ENCODE results near the gene CSAD.
A peak's percentile ranks its signal among the peaks of the same experiment; 100 is the strongest.
"Not testable (repeated sequence)": the region's sequence is repeated elsewhere in the genome, so short reads cannot be mapped to it uniquely, and the experiment has no call there.

The CSAD gene

DNA sequence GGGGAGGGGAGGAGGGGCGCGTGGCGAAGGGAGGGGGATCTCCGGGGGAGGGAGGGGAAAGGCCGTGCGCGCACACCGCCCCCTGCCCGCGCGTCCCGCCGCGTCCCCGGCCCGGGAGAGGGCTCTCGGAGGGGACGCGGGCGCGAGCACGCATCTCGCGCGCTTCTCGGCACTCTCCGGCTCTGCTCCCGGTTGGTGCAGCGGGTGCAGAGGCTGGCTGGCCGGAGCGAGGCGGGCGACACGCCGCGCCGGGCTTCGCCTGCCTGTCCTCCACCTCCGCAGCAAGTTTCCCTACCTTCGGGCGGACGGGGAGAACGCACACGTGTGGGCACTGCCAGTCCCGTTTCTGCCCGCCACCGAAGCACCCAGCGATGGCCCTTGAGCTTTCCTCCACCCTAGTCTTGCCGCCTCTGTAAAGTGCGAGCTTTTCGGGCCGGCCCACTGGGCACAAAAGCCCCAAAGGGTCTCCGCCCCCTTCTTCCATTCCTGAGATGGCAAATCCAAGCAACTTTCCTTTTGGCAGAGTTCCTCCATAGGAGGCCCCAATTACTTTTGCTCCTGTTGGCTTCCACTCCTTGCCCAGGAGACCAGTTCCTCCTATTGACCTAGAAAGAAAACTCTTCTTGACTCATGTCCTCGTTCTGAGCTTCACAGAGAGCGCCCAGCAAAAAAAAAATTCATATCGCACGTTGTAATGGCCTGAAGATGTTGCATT, 363 bp upstream of the CSAD start:
- DNase-seq (ENCODE audit: low spot score): peak; percentile 83

- DNase-seq (ENCODE audit: low spot score): peak; percentile 54
Measured at GRCh38 chr12:53179687-53180219, 972 bp downstream of the CSAD start.

DNA sequence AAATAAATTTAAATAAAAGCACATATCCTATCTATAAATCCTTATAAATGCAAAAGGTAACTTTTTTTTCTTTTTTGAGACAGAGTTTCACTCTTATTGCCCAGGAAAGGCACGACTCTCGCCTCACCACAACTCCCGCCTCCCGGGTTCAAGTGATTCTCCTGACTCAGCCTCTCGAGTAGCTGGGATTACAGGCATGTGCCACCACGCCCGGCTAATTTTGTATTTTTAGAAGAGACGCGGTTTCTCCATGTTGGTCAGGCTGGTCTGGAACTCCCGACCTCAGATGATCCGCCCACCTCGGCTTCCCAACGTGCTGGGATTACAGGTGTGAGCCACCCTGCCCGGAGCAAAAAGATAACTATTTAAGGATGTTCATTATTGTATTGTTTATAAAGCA, 1.9 kb downstream of the CSAD start:
- not testable (repeated sequence) for DNase-seq (ENCODE audit: low spot score)

- DNase-seq (ENCODE audit: low spot score): not testable (repeated sequence)
Measured at GRCh38 chr12:53177447-53177846, 3.3 kb downstream of the CSAD start.

DNA sequence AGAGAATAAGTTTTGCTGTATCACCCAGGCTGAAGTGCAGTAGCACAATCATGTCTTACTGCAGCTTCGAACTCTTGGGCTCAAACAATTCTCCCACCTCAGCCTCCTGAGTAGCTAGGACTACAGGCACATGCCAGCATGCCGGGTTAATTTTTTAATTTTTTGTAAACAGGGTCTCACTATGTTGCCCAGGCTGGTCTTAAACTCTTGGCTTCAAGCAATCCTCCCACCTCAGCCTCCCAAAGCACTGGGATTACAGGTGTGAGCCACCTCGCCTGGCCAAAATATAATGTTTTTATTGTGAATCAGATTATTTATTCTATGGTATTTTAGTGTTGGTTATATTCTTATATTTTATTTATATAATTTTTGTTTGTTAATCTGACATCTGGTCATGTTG, 4.0 kb downstream of the CSAD start:
- DNase-seq (ENCODE audit: low spot score): no peak

DNA sequence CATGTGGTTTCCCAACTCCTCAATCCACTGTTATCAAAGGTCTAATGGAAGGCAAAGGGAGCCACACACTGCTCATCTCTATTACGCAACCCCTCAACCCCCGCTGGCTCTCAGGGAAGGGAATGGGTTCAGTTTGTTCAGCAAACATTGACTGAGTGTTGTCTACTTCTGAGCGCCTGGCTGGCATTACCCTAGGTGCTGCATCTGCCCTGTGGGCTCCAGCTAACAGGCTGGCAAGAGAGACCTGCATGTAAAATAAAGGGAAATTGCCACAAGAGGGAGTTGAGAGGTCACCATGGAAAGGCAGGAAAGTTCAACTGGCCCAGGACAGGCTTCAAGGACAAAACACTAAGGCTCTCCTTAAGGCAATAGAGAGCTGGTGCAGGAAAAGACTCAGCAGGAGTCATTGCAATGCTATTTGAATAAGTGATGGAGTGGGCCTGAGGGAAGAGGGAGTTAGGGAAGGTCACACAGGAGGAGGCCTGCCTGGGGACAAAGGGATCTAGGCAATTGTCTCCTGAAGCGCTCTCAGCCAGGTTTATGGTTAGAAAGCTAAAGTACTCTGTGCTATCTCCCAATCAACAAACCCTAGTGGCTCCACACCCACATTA, 5.7 kb downstream of the CSAD start:
- peak; percentile 36 for DNase-seq (ENCODE audit: low spot score)

DNA sequence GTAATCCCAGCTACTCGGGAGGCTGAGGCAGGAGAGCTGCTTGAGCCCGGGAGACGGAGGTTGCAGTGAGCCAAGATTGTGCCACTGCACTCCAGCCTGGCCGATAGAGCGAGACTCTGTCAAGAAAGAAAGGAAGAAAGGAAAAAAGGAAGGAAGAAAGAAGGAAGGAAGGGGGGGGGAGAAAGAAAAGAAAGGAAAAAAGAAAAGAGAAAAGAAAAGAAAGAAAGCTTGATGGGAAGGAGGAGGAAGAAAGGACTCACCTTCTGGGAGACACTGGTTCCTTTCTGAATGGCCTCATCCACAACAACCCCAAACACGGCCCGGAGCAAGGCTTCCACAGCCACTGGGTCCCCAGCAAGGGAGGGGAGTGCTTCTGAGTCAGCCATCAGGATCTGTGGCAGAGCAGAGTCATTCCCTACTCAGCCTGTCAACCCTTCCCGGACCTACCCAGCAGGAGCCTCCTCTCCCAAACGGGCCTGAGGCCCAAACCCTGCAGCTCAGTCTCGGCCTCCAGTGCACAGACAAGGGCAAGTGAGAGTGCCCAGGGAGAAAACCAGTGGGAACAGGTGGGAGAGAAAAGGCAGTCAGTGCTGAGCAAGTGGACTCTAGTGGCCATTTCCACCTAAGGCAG, 7.5 kb downstream of the CSAD start:
- DNase-seq (ENCODE audit: low spot score): peak; percentile 70

DNA sequence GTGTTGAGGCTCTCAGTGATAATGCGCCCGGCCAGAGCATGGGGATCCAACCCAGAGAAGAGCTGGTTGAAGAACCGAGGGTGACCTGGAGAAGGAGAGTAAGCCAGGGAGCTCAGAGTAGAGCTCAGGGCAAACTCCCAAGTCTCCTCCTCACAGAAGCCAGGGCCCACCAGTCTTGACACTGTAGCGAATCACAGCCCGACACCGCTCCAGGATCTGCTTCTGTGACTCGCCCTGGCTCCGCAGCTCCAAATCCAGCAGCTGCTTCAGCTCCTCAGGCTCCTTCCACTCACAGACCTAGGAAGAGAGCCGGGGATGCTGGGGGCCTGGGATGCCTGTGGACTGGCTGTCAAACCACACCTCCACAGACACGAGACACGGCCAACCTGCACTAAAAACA, 8.4 kb downstream of the CSAD start:
- peak; percentile 75 for DNase-seq (ENCODE audit: low spot score)

- peak; percentile 30 for DNase-seq (ENCODE audit: low spot score)
Measured at GRCh38 chr12:53171725-53172329, 8.9 kb downstream of the CSAD start.

- DNase-seq (ENCODE audit: low spot score): peak; percentile 4
Measured at GRCh38 chr12:53170876-53171724, 9.6 kb downstream of the CSAD start.

DNA sequence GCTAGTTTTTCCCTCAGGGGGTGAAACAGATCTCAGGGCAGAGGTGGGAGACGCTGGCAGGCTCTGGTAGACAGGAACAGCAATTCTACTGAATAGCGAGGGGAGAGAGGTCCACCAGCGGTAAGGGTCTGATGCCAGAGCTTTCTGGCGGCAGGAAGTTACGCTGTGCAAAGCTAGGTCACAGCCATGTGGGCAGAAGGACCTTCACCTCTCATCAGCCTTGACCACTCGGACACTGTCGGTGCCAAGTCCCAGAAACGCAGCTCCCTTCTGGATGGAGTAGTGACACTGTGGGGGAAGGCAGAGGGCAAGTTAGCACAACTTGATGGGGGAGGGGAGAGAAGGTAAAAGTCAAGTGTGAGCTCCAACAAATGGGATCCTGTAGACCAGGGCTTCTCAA, 10.5 kb downstream of the CSAD start:
- peak; percentile 4 for DNase-seq (ENCODE audit: low spot score)

DNA sequence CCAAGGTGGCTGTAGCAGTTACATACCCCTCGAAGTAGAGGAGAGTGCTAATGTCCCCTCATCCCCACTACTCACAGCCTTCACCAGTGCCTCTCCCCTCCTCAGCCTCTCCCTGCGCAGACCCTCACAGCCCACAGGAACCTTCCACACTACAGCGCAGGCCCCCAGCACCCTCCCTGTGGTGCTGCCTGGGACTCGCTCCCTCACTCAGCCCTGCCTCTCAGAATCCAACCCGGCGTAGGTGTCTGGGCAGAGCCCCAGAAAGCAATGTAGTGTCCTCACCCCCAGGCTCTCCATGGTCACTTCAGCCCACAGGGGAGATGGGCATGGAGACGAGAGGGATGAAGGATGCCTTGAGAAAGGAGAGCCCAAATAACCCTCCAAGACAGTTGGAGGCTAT, 11.1 kb downstream of the CSAD start:
- DNase-seq (ENCODE audit: low spot score): peak; percentile 3

DNA sequence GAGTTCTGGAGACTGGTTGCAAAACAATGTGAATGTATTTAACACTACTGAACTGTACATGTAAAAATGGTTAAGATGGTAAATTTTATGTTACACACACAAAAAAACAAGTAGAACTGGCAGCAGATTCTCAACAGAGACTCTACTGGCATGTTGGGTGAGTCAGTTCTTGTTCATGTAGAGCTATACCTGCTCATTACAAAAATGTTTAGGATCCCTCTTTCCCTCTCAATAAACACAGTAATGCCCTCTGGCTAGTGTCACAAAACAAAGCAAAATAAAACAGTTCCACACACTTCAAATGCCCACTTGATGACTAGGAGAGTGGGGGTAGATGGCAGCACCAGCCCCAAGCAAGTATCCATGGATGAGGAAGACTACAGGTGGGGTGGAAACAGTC, 13.9 kb downstream of the CSAD start:
- no peak for DNase-seq (ENCODE audit: low spot score)

DNA sequence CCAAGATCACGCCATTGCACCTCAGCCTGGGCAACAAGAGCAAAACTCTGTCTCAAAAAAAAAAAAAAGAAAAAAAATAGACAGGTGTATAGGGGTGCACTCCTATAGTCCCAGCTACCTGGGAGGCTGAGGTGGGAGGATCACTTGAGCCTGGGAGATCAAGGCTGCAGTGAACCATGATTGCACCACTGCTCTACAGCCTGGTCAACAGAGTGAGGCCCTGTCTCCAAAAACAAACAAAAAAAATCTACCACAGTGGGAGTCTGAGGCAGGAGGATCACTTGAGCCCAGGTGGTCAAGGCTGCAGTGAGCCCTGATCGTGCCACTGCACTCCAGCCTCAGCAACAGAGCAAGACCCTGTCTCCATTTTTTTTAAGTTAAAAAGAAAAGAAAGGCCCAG, 17.7 kb downstream of the CSAD start:
- DNase-seq (ENCODE audit: low spot score): not testable (repeated sequence)

DNA sequence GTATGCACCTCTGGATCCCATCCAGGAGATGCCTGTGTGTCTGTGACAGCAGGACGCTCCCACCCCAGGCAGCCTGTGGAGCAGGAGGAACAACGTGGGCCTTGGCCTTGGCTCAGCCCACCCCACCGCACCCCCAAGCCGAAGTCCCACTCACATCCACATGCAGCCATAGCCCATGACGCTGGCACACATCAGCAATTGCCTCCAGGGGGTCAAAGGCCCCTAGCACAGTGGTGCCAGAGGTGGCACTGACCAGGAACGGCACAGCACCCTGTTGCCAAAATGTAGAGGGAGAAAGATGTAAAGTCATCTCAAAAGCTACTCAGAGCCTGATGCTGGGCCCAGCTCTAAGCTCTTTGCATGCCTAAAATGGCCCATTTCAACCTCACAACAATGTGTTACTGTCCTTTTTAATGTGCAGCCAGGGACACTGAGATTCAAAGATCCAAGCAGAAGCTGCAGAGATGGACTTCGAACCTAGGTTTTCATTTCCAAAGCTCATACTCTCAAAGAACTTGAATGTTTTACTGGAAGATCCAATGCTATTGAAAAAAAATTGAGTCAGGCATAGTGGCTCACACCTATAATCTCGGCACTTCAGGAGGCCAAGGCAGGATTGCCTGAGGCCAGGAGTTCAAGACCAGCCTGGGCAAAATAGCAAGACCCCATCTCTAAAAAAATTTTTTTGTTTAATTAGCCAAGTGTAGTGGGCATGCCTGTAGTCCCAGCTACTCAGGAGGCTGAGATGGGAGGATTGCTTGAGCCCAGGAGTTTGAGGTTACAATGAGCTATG, 19.4 kb downstream of the CSAD start:
- DNase-seq (ENCODE audit: low spot score): no peak

DNA sequence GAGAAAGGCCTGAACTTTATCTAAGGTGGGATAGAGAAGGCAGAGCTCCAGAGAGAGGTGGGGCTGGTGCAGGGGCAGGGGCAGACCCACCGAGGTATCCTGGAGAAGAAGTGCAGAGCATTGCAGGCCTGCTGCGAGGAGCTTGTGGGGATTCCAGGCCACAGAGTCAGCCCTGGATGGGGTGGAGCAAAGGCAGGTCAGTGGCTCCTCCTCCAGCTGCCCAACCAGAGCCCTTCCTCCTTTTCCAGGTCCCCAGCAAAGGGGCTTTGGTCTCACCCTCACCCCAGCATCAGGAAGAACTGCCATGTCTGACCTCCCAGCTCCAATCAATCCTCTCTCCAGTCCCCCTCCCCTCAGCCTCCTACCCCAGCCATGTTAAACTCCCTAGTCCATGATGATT, 20.1 kb downstream of the CSAD start:
- no peak for DNase-seq (ENCODE audit: low spot score)

GRCh38 chr12:53160000-53160399, 20.7 kb downstream of the CSAD start:
- DNase-seq (ENCODE audit: low spot score): no peak

DNA sequence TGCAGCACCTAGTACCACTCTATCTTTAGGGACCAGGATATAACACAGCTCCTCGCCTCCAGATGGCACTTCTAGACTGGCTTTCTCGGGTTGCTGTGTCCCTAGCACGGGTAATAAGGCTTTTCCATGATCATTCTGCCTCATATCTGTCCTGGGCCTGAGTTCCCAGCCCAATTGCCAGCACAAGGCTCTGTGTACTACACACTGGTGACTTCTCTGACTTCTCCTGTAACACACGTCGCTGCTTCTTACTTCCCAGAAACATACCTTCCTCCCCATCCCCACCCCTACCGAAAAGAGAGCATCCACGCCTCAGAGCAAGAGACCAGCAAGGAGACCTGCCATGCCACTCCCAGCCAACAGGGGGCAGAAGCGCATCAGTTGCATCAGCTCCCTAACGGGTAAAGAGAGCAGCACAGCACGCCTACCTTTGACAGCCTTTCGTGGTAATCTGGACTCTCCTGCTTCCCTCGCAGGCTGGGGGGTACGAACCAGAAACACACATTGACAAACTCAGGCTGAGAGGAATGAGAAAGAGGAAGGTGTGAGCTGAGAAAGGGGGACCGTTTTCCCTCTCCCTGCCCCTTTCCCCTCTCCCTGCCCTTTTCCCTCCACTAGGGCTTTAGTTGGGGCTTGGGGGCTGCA, 21.4 kb downstream of the CSAD start:
- peak; percentile 93 for DNase-seq (ENCODE audit: low spot score)

DNA sequence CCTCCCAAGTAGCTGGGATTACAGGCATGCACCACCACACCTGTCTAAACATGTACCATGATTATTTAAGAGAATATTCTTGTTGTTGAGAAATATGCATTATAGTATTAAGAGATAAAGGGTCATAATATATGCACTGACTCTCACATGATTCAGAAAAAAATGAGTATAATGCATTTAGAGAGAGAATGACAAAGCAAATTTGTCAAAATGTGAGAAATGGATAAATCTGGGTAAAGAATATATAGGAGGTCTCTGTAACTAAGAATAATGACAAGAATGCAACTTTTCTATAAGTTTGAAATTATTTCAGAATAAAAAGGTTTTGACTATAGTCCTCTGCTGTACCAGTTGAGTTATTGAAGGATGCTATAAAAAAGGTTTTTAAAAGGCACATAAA, 28.3 kb downstream of the CSAD start:
- no peak for DNase-seq (ENCODE audit: low spot score)

GRCh38 chr12:53151039-53151438, 29.7 kb downstream of the CSAD start:
- no peak for DNase-seq (ENCODE audit: low spot score)

DNA sequence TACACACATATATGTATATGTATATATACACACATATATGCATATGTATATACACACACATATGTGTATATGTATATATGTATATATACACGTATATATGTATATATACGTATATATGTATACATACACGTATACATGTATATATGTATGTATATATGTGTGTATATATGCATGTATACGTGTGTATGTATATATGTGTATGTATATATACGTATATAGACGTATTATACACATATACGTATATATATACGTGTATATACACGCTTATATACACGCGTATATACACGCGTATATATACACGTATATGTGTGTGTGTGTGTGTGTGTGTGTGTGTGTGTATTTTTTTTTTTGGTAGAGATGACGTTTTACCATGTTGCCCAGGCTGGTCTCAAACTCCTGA, 33.1 kb downstream of the CSAD start:
- no peak for DNase-seq (ENCODE audit: low spot score)
